CD4-positive, alpha-beta T cell treated with Interleukin-10 for 1 hour (primary cell): Measurements from ENCODE around the gene ZNF107.
"Not testable (repeated sequence)": the region's sequence is repeated elsewhere in the genome, so short reads cannot be mapped to it uniquely, and the experiment has no call there.

Experiments
- DNase-seq: peaks from one replicate; pipeline ENCODE4 v3.0.0-alpha.2; 2020

ZNF107 gene

GRCh38 chr7:64738403-64738802 is 72.5 kb downstream of the ZNF107 start:
- DNase-seq, result not testable (repeated sequence)

GRCh38 chr7:64738953-64739352 is 73.0 kb downstream of the ZNF107 start:
- DNase-seq, result not testable (repeated sequence)

- DNase-seq, result no peak
Measured at GRCh38 chr7:64744680-64745079, 78.7 kb downstream of the ZNF107 start.

- no peak for DNase-seq
Measured at GRCh38 chr7:64747802-64748201, 81.9 kb downstream of the ZNF107 start.

GRCh38 chr7:64753032-64753431 is 87.1 kb downstream of the ZNF107 start:
- DNase-seq, result no peak

- no peak for DNase-seq
Measured at GRCh38 chr7:64755865-64756264, 89.9 kb downstream of the ZNF107 start.

- DNase-seq, result no peak
Measured at GRCh38 chr7:64758151-64758550, 92.2 kb downstream of the ZNF107 start.
